OCI-LY3 (cell line): ENCODE results near the gene SLC1A1.

Experiments
- CTCF ChIP-seq: fragments of 200-600, 300-600 bp; sonication (generic); IDR thresholded peaks from 2 replicates; pipeline ENCODE4 v1.5.1; 2014; ENCODE audit warnings: antibody characterized with exemption, low read length, low read depth
- EZH2phosphoT487 ChIP-seq: fragments of 200-600 bp; shearing (Covaris generic); IDR thresholded peaks from 2 replicates; pipeline ENCODE4 v1.6.1; 2018; ENCODE audit warnings: antibody characterized with exemption, mixed run types, low read depth

GRCh38 chr9:4566806-4567205 lies 76.5 kb downstream of the SLC1A1 start:
- TF ChIP-seq CTCF (no peak), EZH2phosphoT487 (no peak)
